Measurements from ENCODE around the gene DUSP22. TPM values are rescaled to one million over a fixed set of nuclear protein-coding genes. Genes with fewer than 3 reads are reported as not detected.

Gene DUSP22
- total RNA-seq, 2 donors from 2014 or later, result 13.8 to 34.8 TPM

- no peaks in the 10 kb centered on the region for H3K9me3 ChIP-seq
- H3K27ac ChIP-seq, result no peak overlapping the region
- no peaks in the 10 kb centered on the region for H3K27me3 ChIP-seq
- WGBS, 2 donors, result 70 to 85% methylated on average over 3 to 6 of the region's 6 CpGs
- intact Hi-C loops (cut with DNase I), result no loop called here
- ATAC-seq (no peak), DNase-seq (no peak)
- H3K4me1 ChIP-seq, result no peaks in the 10 kb centered on the region
- no peak for TF ChIP-seq POLR2A (IDR thresholded peaks at IDR 0.05)
- no peaks in the 10 kb centered on the region for H3K36me3 ChIP-seq (replicated peaks in 1 of 2; ENCODE audit: insufficient read depth in 1 of 2, low read depth in 2 of 2)
- H3K4me3 ChIP-seq, result no peak overlapping the region
These were observed 92.6 kb downstream of the DUSP22 start for GRCh38 chr6:384898-385297.

GRCh38 chr6:385614-386013 lies 93.3 kb downstream of the DUSP22 start:
- TF ChIP-seq POLR2A (IDR thresholded peaks at IDR 0.05) (no peak), CTCF (IDR thresholded peaks at IDR 0.05) (no peak)
- peaks cover under 1% of the 10 kb centered on the region for H3K4me1 ChIP-seq
- H3K9me3 ChIP-seq, result no peaks in the 10 kb centered on the region
- intact Hi-C loops (cut with DNase I), result no loop called here
- peaks cover 0 to 7% of the 10 kb centered on the region in 2 donors for H3K27me3 ChIP-seq
- 75 to 77% methylated on average over 8 to 10 of the region's 10 CpGs for WGBS, 2 donors
- no peak overlapping the region for H3K27ac ChIP-seq
- H3K36me3 ChIP-seq (replicated peaks in 1 of 2; ENCODE audit: insufficient read depth in 1 of 2, low read depth in 2 of 2), result no peaks in the 10 kb centered on the region
- no peak overlapping the region for H3K4me3 ChIP-seq
- no peak for DNase-seq
- no peak for ATAC-seq

- no peak for ATAC-seq
- H3K4me1 ChIP-seq, result peaks cover 12% of the 10 kb centered on the region
- peaks cover 0 to 14% of the 10 kb centered on the region in 2 donors for H3K27me3 ChIP-seq
- no peaks in the 10 kb centered on the region for H3K36me3 ChIP-seq (replicated peaks in 1 of 2; ENCODE audit: insufficient read depth in 1 of 2, low read depth in 2 of 2)
- intact Hi-C loops (cut with DNase I), result no loop called here
- DNase-seq, result no peak
- H3K4me3 ChIP-seq, result no peak overlapping the region
- no peak overlapping the region for H3K27ac ChIP-seq
- no peak for TF ChIP-seq POLR2A (IDR thresholded peaks at IDR 0.05)
- TF ChIP-seq CTCF (IDR thresholded peaks at IDR 0.05), result no peak
- no peaks in the 10 kb centered on the region for H3K9me3 ChIP-seq
- 78% methylated on average over 17 to 18 of the region's 18 CpGs for WGBS, 2 donors
These were observed 94.5 kb downstream of the DUSP22 start for GRCh38 chr6:386688-387266.

- 55 to 59% methylated on average over 11 of the region's 11 CpGs for WGBS, 2 donors
- H3K27ac ChIP-seq, result no peak overlapping the region
- H3K9me3 ChIP-seq, result no peaks in the 10 kb centered on the region
- H3K36me3 ChIP-seq (replicated peaks in 1 of 2; ENCODE audit: insufficient read depth in 1 of 2, low read depth in 2 of 2), result no peaks in the 10 kb centered on the region
- no peak overlapping the region for H3K4me3 ChIP-seq
- intact Hi-C loops (cut with DNase I), result no loop called here
- TF ChIP-seq CTCF (IDR thresholded peaks at IDR 0.05), result no peak
- TF ChIP-seq POLR2A (IDR thresholded peaks at IDR 0.05), result no peak
- ATAC-seq (no peak), DNase-seq (no peak)
- peaks cover 0 to 20% of the 10 kb centered on the region in 2 donors for H3K27me3 ChIP-seq
- peaks cover 18% of the 10 kb centered on the region for H3K4me1 ChIP-seq
These were observed 95.0 kb downstream of the DUSP22 start for GRCh38 chr6:387293-387741.

GRCh38 chr6:388202-388903 lies 96.1 kb downstream of the DUSP22 start:
- H3K4me1 ChIP-seq, result peaks cover 28% of the 10 kb centered on the region
- H3K36me3 ChIP-seq (replicated peaks in 1 of 2; ENCODE audit: insufficient read depth in 1 of 2, low read depth in 2 of 2), result no peaks in the 10 kb centered on the region
- 49 to 65% methylated on average over 10 of the region's 10 CpGs for WGBS, 2 donors
- no peak overlapping the region for H3K4me3 ChIP-seq
- no peak for DNase-seq
- no peaks in the 10 kb centered on the region for H3K9me3 ChIP-seq
- TF ChIP-seq POLR2A (IDR thresholded peaks at IDR 0.05), result no peak
- no peak for ATAC-seq
- peaks cover 0 to 22% of the 10 kb centered on the region in 2 donors for H3K27me3 ChIP-seq
- no peak overlapping the region for H3K27ac ChIP-seq
- intact Hi-C loops (cut with DNase I), result no loop called here
